K562 treated with DMSO at 1 percent for 48 hours (cell line): ENCODE results near the gene HMGB2. TPM values are rescaled to one million over a fixed set of nuclear protein-coding genes. Genes with fewer than 3 reads are reported as not detected.

Experiments used
- total RNA-seq: library from RNA; unstranded; fragments of 300-600 nt; gene quantifications from 2 replicates; pipeline ENCODE4 v1.2.3, GENCODE V29; 2022; ENCODE audit warnings: low replicate concordance; ENCODE audit errors: extremely low read depth

Gene HMGB2
- 974 TPM in 1 of 2 replicates, not detected in the other for total RNA-seq

GRCh38 chr4:173334085-173334890, at the start of gene HMGB2:
Gene HMGB2 (minus strand): TSS chr4:173334358. CDS start chr4:173333649, 709 bp downstream.

GRCh38 chr4:173370477-173371291, 36.5 kb upstream of the HMGB2 start, which contains the start of gene SAP30:
Gene SAP30 (plus strand): TSS chr4:173370954. CDS start chr4:173371183, 229 bp downstream.

Other genes starting within 250 kb of the HMGB2 start
- not detected in 2 replicates for gene GALNT7, start 165.5 kb downstream of the HMGB2 start, total RNA-seq
- gene SAP30, start 36.6 kb upstream of the HMGB2 start, total RNA-seq, result not detected in 2 replicates
- gene SCRG1, start 64.8 kb upstream of the HMGB2 start, total RNA-seq, result not detected in 2 replicates
- gene HAND2, start 195.9 kb upstream of the HMGB2 start, total RNA-seq, result not detected in 2 replicates